Stimulated activated CD8-positive, alpha-beta memory T cell treated with anti-CD3 and anti-CD28 coated beads, Interleukin-2, amount 100 ng/mL, for 1 hour (primary cell): ENCODE data around the gene TRIM23.

Experiments
- DNase-seq, 2 donors: peaks; one replicate each; pipeline ENCODE4 v3.0.0-alpha.2; 2020; ENCODE audit warnings: low read depth in 2 of 2

TRIM23 gene

GRCh38 chr5:65566505-65566904, 57.6 kb downstream of the TRIM23 start:
- DNase-seq = no peak

- DNase-seq = no peak
Measured at GRCh38 chr5:65563777-65564176, 60.4 kb downstream of the TRIM23 start.

- DNase-seq = peak; percentile 89 to 90
Measured at GRCh38 chr5:65562731-65563701, 61.1 kb downstream of the TRIM23 start, which contains the start of the genes CENPK and PPWD1. CENPK (minus strand) TSS chr5:65563168; CDS start chr5:65554907, 8,261 bp downstream. PPWD1 (plus strand) TSS chr5:65563296; CDS start chr5:65563311, 15 bp downstream.

GRCh38 chr5:65556718-65557117, 67.4 kb downstream of the TRIM23 start:
- no peak for DNase-seq

- DNase-seq = no peak
Measured at GRCh38 chr5:65556181-65556580, 68.0 kb downstream of the TRIM23 start.

GRCh38 chr5:65555287-65555686, 68.8 kb downstream of the TRIM23 start:
- DNase-seq = no peak

- DNase-seq = no peak
Measured at GRCh38 chr5:65553941-65554340, 70.2 kb downstream of the TRIM23 start.

- DNase-seq = no peak
Measured at GRCh38 chr5:65548281-65548680, 75.9 kb downstream of the TRIM23 start.

GRCh38 chr5:65546141-65546540, 78.0 kb downstream of the TRIM23 start:
- no peak for DNase-seq

GRCh38 chr5:65544473-65544872, 79.7 kb downstream of the TRIM23 start:
- no peak for DNase-seq

- no peak for DNase-seq
Measured at GRCh38 chr5:65539827-65540226, 84.3 kb downstream of the TRIM23 start.
